HS-27A (cell line): ENCODE measurements around the gene ALDH1A3.
"Not testable (repeated sequence)": the region's sequence is repeated elsewhere in the genome, so short reads cannot be mapped to it uniquely, and the experiment has no call there.

Experiments used
- DNase-seq: peaks from one replicate; pipeline ENCODE4 v3.0.0-alpha.2; 2012; ENCODE audit warnings: low read depth, missing footprints

The ALDH1A3 gene

DNA sequence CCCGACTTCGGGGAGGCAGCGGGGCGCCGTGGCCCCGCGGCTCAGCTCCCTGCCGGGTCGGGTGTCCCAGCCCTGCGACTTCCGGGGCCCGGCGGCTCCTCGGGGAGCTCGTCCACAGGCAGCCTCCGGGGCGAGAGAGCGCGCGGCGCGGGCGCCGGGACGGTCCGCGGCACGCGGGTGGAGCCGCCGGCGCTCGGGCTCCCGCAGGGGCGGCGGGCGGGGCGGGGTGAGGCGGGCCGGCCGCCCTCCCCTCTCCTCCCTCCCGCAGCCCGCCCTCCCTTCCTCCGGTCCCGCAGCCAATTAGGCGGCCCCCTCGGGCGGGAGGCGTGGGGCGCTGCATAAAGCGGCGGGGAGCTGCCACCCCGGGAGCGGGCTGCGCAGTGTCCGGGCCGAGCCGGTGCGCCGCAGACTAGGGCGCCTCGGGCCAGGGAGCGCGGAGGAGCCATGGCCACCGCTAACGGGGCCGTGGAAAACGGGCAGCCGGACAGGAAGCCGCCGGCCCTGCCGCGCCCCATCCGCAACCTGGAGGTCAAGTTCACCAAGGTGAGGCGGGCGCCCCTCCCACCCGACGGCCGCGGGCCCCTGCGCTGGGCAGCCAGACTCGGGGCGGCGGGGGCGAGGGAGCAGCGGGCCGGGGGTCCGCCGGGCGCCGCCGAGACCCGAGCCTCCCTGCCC, at the start of gene ALDH1A3:
Gene ALDH1A3 (plus strand): TSS at position 368 of the 675 bp plus-strand sequence. CDS start 77 bp downstream, at position 445.
- no peak for DNase-seq

GRCh38 chr15:100831467-100831866, 48.2 kb upstream of the ALDH1A3 start:
- no peak for DNase-seq

GRCh38 chr15:100832149-100832942, 47.3 kb upstream of the ALDH1A3 start:
- DNase-seq = no peak

GRCh38 chr15:100833417-100834389, 45.9 kb upstream of the ALDH1A3 start:
- no peak for DNase-seq

DNA sequence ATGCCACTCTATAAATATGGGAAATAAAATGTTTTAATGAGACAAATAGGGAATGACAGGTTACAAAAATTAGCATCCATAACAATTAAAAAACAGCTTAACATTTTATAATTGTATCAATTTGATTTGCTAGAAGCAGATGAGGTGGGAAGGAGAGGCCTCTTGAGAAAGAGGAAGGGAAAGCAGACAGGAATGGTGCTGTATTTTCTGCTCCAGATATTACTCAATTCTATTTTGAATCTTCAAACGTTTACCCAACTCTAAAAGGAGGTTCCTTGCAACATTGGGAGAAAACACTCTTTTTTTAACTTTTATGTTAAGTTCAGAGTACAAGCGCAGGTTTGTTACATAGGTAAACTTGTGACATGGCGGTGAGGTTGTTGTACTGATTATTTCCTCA, 44.9 kb upstream of the ALDH1A3 start:
- no peak for DNase-seq

DNA sequence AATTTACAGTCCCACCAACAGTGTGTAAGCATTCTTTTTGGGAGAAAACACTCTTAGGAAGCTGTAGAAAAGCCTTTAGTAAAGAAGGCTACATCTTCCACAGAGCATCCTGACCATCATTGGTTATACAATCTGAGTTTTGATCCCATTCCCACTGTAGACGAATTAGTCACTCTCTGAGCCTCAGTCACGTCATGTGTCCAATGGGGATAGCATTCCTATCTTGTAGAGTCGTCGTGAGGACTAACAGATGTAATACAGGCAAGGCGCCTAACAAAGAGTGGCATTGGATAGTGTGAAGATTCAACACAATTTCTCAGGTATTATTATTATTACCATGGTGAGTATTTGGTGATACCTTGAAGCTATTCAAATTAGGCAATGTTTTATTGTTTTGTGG, 44.0 kb upstream of the ALDH1A3 start:
- no peak for DNase-seq

DNA sequence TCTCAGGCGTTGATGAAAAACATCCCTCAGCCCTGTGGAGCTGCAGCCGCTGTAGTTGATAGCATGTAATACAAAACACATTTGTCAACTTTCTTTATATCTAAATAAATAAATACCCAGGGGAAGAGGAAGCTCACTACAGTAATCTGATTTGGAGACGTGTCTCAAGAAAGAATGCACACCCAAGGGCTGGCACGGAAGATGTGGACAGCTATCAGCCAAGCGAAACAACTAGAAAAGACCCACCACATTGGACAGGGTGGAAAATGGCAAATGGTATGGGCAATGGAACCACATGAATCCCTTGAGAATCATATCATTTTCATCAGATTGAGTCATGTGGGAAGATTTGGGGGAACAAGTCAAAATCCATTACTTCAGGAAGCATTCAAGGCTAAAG, 43.1 kb upstream of the ALDH1A3 start:
- no peak for DNase-seq

DNA sequence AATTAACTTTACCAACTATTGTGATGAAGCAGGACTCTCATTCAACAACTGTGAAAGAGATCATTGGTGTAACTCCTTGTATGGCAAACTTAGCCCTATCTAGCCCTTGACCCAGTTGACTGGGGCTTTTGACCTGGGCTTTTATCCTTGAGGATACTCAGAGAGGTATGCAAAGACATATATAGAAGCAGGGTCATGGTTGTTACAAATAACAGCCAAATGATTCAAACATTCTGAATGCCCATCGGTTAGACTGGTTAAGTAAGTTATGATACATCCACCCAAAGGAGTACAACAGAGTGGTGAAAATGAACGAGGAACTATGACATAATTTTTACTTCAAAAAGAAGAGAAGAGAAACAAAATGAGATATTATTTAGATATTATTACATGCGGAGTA, 38.2 kb upstream of the ALDH1A3 start:
- DNase-seq = no peak

DNA sequence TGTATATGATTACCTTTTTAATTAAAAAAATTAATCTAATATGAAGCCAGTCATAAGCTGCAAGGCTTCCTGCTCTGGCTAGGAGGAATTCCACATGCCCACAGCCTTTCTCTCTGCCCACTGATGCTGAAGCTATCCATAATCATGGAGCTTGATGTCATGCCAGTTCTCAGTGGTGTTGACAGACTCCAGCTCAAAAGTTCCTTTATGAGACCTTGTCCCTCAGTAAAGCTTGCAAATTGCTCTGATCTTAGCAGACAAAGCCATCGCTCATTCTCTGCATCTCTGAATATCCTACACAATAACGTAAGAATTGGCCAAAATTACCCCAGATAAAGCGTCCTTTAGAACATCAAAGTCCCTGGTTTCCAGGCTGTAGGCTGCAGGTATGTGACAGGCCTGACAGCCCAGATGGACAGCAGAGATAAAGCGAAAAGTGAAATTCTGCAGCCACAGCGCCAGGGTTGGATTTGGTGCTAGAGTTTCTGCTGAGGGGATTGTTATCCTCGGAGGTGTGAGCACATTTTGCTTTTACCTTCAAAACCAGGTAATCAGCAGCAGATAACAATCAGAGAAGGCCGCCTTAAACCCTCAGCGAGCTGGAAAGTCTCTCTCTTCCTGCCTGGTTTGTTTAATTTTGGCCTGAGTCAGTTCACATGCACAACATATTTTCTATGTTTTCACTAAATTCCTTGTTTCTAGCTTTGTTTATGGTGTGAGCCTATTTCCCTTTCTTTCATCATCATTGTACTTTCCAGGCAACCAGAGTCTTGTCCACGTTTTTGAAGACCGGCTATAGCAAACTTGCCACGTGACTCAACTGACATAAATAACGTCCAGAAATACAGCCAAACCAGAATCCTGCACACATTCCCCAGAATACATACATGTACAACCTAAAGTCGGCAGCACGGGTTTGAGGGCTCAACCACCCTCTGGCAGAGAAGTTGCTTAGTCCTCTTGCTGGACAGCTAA, 36.6 kb upstream of the ALDH1A3 start:
- no peak for DNase-seq

DNA sequence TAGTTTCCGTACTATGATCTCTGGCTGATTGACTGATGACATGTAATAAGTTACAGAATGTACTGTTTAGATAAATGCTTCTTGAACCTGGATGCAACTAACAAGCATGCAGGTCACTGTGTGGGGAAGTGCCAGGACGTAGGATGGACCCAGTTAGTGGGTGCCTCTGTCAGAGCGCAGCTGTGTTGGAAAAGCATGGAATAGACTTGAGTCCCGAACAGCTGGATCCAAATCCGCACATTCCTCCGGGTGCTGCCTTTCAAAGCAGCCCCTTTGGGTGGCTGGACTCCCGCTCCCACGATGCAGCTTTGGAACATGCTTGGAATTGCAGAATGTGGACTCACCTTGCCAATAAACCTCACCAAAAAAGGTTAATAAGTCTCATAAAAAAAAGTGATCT, 35.5 kb upstream of the ALDH1A3 start:
- DNase-seq = no peak

DNA sequence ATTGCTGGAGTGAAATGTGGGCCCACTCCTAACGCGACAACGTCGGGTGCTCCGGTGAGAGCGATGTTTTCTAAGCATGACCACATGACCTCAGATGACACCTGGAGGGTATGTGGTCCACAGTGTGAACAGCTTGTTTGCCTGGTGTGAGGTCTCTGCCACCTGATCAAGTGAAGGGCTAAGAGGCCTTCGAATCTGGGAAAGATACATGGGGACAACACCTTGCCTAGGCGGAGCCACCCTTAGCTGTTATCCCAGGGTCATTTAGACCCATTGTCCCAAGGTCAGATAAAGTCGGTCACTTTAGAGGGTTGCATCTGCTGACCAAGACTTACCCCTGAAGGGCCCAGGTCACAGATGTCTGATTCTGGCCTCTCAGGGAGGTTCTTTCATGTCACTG, 34.9 kb upstream of the ALDH1A3 start:
- DNase-seq = no peak

GRCh38 chr15:100847194-100847593, 32.4 kb upstream of the ALDH1A3 start:
- DNase-seq = no peak

GRCh38 chr15:100849021-100849854, 30.4 kb upstream of the ALDH1A3 start:
- no peak for DNase-seq

- no peak for DNase-seq
These were observed 29.8 kb upstream of the ALDH1A3 start for GRCh38 chr15:100849855-100850218.

GRCh38 chr15:100851428-100852015, 28.1 kb upstream of the ALDH1A3 start:
- DNase-seq = not testable (repeated sequence)

- DNase-seq = no peak
These were observed 27.0 kb upstream of the ALDH1A3 start for GRCh38 chr15:100852630-100853029.

- no peak for DNase-seq
These were observed 25.8 kb upstream of the ALDH1A3 start for GRCh38 chr15:100853676-100854440.

DNA sequence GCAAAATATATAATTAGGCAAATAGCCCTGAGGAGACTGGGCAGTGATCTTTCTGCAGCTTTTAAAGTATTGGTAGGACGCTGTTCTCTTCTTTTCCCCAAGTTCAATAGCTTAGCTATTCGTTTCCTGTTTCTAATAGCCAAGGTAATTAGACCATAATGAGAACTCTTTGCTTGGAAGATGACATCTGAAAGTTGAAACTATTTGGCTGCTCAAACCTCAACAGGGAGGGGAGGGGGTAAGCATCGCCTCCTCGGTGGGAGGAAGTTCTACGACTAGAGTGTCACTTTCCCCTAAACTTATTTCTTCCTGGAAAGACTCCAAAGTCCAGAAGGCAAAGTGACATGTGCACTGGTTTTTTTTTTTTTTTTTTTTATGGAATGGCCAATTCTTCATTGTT, 22.8 kb upstream of the ALDH1A3 start:
- no peak for DNase-seq

- no peak for DNase-seq
These were observed 21.3 kb upstream of the ALDH1A3 start for GRCh38 chr15:100858294-100858693.
